ENCODE measurements around the gene SMPD3. TPM values are rescaled to one million over a fixed set of nuclear protein-coding genes. Genes with fewer than 3 reads are reported as not detected.

The SMPD3 gene
- total RNA-seq, 1 donor from 2014 or later, result 5.6 TPM

GRCh38 chr16:68421076-68421475, 27.2 kb downstream of the SMPD3 start:
- TF ChIP-seq CTCF (IDR thresholded peaks at IDR 0.05), result no peak
- DNase-seq (no peak), ATAC-seq (no peak)
- peaks cover 21% of the 10 kb centered on the region for H3K4me1 ChIP-seq
- no peaks in the 10 kb centered on the region for H3K9me3 ChIP-seq
- H3K36me3 ChIP-seq, result no peaks in the 10 kb centered on the region
- intact Hi-C loops (cut with DNase I), result no loop called here
- no peak overlapping the region for H3K4me3 ChIP-seq
- no peaks in the 10 kb centered on the region for H3K27me3 ChIP-seq
- H3K27ac ChIP-seq, result no peak overlapping the region

GRCh38 chr16:68420366-68420942, 27.9 kb downstream of the SMPD3 start:
- no peaks in the 10 kb centered on the region for H3K9me3 ChIP-seq

GRCh38 chr16:68417711-68418301, 30.5 kb downstream of the SMPD3 start:
- peak; percentile 40 for ATAC-seq
- Histone ChIP-seq H3K4me1 (peaks cover 38% of the 10 kb centered on the region), H3K27me3 (no peaks in the 10 kb centered on the region), H3K9me3 (no peaks in the 10 kb centered on the region), H3K4me3 (no peak overlapping the region), H3K36me3 (no peaks in the 10 kb centered on the region), H3K27ac (peak overlapping the region; percentile 73)
- TF ChIP-seq CTCF (IDR thresholded peaks at IDR 0.05), result no peak
- intact Hi-C loops (cut with DNase I), result no loop called here
- peak; percentile 78 for DNase-seq

More at GRCh38 chr16:68420366-68420942, 27.9 kb downstream of the SMPD3 start:
- ATAC-seq (no peak), DNase-seq (no peak)
- Histone ChIP-seq H3K36me3 (no peaks in the 10 kb centered on the region), H3K27ac (no peak overlapping the region), H3K4me1 (peaks cover 27% of the 10 kb centered on the region), H3K27me3 (no peaks in the 10 kb centered on the region), H3K4me3 (no peak overlapping the region)
- intact Hi-C loops (cut with DNase I), result no loop called here
- no peak for TF ChIP-seq CTCF (IDR thresholded peaks at IDR 0.05)

DNA sequence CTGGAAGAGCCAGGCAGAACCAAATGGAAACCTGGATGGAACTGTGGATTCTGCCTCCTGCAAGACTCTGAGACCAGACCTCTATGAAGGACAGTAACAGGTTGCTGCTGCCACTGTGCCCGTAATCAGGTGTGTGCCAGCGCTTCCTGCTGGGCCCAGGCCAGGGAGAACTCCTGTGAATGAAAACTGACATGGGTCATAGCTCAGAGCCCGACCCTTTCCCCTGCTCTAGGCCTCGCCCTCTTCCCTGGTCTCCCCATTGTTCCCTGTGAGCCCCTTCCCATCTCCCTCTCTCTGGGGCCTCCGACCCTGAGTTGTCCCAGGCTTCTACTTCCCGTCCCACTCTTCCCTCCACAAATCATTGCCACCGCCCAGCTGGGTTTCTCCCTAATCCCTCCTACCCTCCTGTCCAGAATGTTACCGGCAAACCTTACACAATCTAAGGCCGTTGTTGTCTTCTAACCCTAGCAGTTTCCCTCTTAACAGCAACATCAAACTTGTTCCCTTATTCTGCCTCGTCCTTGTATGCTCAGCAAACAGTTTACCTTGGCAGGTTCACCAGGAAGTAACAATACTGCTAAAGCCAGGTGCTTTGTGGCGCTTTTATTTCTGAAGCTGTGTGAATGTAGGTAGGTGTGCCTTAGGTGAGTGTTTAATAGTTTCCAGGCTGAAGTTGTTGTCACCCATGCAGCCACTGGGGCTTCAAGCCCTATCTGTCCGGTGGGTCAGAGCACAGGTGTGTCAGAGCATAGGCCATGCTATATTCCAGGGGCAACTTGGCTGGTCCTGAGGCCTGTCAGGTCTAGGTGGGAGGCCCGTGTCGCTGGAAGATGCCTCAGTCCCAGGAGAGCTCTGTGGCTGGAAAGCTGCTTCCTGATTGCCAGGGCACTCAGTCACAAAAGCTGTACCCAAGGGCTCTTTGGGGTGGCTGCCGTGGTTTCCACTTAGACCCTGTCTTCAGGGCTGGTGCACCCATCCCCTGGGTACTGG, 32.0 kb downstream of the SMPD3 start:
- no peaks in the 10 kb centered on the region for H3K27me3 ChIP-seq
- TF ChIP-seq CTCF (IDR thresholded peaks at IDR 0.05), result no peak
- no peak overlapping the region for H3K4me3 ChIP-seq
- no peaks in the 10 kb centered on the region for H3K9me3 ChIP-seq
- DNase-seq (no peak), ATAC-seq (peak; percentile 85)
- H3K27ac ChIP-seq, result peak overlapping the region; percentile 73
- intact Hi-C loops (cut with DNase I), result no loop called here
- peaks cover 38% of the 10 kb centered on the region for H3K4me1 ChIP-seq
- H3K36me3 ChIP-seq, result no peaks in the 10 kb centered on the region

DNA sequence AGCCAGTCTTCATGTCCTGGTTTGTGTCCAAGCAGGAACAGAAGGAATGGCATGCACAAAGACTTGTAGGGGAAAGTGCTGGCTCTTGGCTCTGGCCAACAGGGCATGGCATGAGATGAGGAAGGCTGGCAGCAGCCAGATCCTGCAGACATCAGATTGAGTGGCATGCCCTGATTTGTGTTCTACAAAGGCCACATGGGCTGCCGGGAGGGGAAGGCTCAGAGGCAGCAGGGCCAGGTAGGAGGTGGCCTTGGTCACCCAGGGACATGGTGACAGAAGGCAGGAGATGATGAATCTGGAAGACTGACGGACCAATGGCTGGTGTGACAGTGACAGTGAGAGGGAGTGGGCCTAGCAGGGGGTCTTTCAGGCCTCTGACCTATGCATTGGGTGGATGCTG, 33.7 kb downstream of the SMPD3 start:
- H3K4me3 ChIP-seq, result no peak overlapping the region
- DNase-seq, result no peak
- no peaks in the 10 kb centered on the region for H3K9me3 ChIP-seq
- peaks cover 38% of the 10 kb centered on the region for H3K4me1 ChIP-seq
- H3K27me3 ChIP-seq, result no peaks in the 10 kb centered on the region
- ATAC-seq, result no peak
- intact Hi-C loops (cut with DNase I), result no loop called here
- TF ChIP-seq CTCF (IDR thresholded peaks at IDR 0.05), result no peak
- H3K36me3 ChIP-seq, result no peaks in the 10 kb centered on the region
- no peak overlapping the region for H3K27ac ChIP-seq
